GM19328 (cell line): ENCODE data around the gene MOCS3.

Experiments
- ATAC-seq: cut with Tn5 transposase; IDR thresholded peaks from one replicate; pipeline ENCODE4 v1.9.1; 2021; ENCODE audit warnings: mild to moderate bottlenecking, moderate library complexity; ENCODE audit not compliant: unreplicated experiment

MOCS3 gene

GRCh38 chr20:51010932-51011331 lies 52.3 kb downstream of the MOCS3 start:
- no peak for ATAC-seq

- no peak for ATAC-seq
Observed at GRCh38 chr20:51011479-51011878, 52.9 kb downstream of the MOCS3 start.

- no peak for ATAC-seq
Observed at GRCh38 chr20:51012357-51012756, 53.7 kb downstream of the MOCS3 start.
